ENCODE measurements around the gene PPP1R12C.

Gene PPP1R12C

GRCh38 chr19:55099557-55100506 lies 17.6 kb downstream of the PPP1R12C start:
- ATAC-seq, result 0 out of 3 replicates have a peak, but pooled peaks have one; percentile 19

GRCh38 chr19:55098716-55099556 lies 18.5 kb downstream of the PPP1R12C start:
- ATAC-seq, result no peak
- TF ChIP-seq ZNF8 (CRISPR knock-in tag; IDR thresholded peaks at IDR 0.05) (no peak), TCF4 (CRISPR knock-in tag; IDR thresholded peaks at IDR 0.05; ENCODE audit: borderline replicate concordance) (no peak), SNAI2 (CRISPR knock-in tag; IDR thresholded peaks at IDR 0.05) (no peak), ZC3H10 (CRISPR knock-in tag; IDR thresholded peaks at IDR 0.05) (no peak), GLIS3 (CRISPR knock-in tag; IDR thresholded peaks at IDR 0.05) (no peak), CSRNP3 (CRISPR knock-in tag; IDR thresholded peaks at IDR 0.05) (no peak), ISL1 (CRISPR knock-in tag; IDR thresholded peaks at IDR 0.05) (no peak), TOX (CRISPR knock-in tag; IDR thresholded peaks at IDR 0.05; ENCODE audit: borderline replicate concordance) (no peak), ZNF70 (CRISPR knock-in tag; IDR thresholded peaks at IDR 0.05) (no peak), ESRRG (CRISPR knock-in tag; IDR thresholded peaks at IDR 0.05) (no peak)
- TF ChIP-seq, protein P1, sequence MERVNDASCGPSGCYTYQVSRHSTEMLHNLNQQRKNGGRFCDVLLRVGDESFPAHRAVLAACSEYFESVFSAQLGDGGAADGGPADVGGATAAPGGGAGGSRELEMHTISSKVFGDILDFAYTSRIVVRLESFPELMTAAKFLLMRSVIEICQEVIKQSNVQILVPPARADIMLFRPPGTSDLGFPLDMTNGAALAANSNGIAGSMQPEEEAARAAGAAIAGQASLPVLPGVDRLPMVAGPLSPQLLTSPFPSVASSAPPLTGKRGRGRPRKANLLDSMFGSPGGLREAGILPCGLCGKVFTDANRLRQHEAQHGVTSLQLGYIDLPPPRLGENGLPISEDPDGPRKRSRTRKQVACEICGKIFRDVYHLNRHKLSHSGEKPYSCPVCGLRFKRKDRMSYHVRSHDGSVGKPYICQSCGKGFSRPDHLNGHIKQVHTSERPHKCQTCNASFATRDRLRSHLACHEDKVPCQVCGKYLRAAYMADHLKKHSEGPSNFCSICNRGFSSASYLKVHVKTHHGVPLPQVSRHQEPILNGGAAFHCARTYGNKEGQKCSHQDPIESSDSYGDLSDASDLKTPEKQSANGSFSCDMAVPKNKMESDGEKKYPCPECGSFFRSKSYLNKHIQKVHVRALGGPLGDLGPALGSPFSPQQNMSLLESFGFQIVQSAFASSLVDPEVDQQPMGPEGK (CRISPR knock-in tag; IDR thresholded peaks at IDR 0.05; ENCODE audit: borderline replicate concordance), result no peak

More at GRCh38 chr19:55099557-55100506, 17.6 kb downstream of the PPP1R12C start:
- TF ChIP-seq ESRRG (CRISPR knock-in tag; IDR thresholded peaks at IDR 0.05), result no peak
- no peak for TF ChIP-seq ISL1 (CRISPR knock-in tag; IDR thresholded peaks at IDR 0.05)
- TF ChIP-seq SNAI2 (CRISPR knock-in tag; IDR thresholded peaks at IDR 0.05), result no peak
- TF ChIP-seq, protein P2, sequence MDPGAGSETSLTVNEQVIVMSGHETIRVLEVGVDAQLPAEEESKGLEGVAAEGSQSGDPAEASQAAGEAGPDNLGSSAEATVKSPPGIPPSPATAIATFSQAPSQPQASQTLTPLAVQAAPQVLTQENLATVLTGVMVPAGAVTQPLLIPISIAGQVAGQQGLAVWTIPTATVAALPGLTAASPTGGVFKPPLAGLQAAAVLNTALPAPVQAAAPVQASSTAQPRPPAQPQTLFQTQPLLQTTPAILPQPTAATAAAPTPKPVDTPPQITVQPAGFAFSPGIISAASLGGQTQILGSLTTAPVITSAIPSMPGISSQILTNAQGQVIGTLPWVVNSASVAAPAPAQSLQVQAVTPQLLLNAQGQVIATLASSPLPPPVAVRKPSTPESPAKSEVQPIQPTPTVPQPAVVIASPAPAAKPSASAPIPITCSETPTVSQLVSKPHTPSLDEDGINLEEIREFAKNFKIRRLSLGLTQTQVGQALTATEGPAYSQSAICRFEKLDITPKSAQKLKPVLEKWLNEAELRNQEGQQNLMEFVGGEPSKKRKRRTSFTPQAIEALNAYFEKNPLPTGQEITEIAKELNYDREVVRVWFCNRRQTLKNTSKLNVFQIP (CRISPR knock-in tag; IDR thresholded peaks at IDR 0.05; ENCODE audit: borderline replicate concordance, low read depth), result no peak
- no peak for TF ChIP-seq RARB (CRISPR knock-in tag; IDR thresholded peaks at IDR 0.05)
- TF ChIP-seq CSDC2 (CRISPR knock-in tag; IDR thresholded peaks at IDR 0.05), result no peak
- no peak for TF ChIP-seq ZC3H10 (CRISPR knock-in tag; IDR thresholded peaks at IDR 0.05)
- TF ChIP-seq, protein P3, sequence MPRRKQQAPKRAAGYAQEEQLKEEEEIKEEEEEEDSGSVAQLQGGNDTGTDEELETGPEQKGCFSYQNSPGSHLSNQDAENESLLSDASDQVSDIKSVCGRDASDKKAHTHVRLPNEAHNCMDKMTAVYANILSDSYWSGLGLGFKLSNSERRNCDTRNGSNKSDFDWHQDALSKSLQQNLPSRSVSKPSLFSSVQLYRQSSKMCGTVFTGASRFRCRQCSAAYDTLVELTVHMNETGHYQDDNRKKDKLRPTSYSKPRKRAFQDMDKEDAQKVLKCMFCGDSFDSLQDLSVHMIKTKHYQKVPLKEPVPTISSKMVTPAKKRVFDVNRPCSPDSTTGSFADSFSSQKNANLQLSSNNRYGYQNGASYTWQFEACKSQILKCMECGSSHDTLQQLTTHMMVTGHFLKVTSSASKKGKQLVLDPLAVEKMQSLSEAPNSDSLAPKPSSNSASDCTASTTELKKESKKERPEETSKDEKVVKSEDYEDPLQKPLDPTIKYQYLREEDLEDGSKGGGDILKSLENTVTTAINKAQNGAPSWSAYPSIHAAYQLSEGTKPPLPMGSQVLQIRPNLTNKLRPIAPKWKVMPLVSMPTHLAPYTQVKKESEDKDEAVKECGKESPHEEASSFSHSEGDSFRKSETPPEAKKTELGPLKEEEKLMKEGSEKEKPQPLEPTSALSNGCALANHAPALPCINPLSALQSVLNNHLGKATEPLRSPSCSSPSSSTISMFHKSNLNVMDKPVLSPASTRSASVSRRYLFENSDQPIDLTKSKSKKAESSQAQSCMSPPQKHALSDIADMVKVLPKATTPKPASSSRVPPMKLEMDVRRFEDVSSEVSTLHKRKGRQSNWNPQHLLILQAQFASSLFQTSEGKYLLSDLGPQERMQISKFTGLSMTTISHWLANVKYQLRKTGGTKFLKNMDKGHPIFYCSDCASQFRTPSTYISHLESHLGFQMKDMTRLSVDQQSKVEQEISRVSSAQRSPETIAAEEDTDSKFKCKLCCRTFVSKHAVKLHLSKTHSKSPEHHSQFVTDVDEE (CRISPR knock-in tag; IDR thresholded peaks at IDR 0.05), result no peak
- no peak for TF ChIP-seq GLIS3 (CRISPR knock-in tag; IDR thresholded peaks at IDR 0.05)
- TF ChIP-seq, protein P4, sequence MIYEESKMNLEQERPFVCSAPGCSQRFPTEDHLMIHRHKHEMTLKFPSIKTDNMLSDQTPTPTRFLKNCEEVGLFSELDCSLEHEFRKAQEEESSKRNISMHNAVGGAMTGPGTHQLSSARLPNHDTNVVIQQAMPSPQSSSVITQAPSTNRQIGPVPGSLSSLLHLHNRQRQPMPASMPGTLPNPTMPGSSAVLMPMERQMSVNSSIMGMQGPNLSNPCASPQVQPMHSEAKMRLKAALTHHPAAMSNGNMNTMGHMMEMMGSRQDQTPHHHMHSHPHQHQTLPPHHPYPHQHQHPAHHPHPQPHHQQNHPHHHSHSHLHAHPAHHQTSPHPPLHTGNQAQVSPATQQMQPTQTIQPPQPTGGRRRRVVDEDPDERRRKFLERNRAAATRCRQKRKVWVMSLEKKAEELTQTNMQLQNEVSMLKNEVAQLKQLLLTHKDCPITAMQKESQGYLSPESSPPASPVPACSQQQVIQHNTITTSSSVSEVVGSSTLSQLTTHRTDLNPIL (CRISPR knock-in tag; IDR thresholded peaks at IDR 0.05; ENCODE audit: low read depth), result no peak
- TF ChIP-seq ZNF565 (CRISPR knock-in tag; conservative IDR thresholded peaks at IDR 0.05; ENCODE audit: low read depth), result no peak
- TF ChIP-seq ZNF8 (CRISPR knock-in tag; IDR thresholded peaks at IDR 0.05), result no peak
- TF ChIP-seq ARNTL (CRISPR knock-in tag; IDR thresholded peaks at IDR 0.05; ENCODE audit: borderline replicate concordance, low read depth), result no peak
- no peak for TF ChIP-seq ZNF70 (CRISPR knock-in tag; IDR thresholded peaks at IDR 0.05)
- no peak for TF ChIP-seq OSR1 (CRISPR knock-in tag; IDR thresholded peaks at IDR 0.05)
- TF ChIP-seq, protein P1 (CRISPR knock-in tag; IDR thresholded peaks at IDR 0.05; ENCODE audit: borderline replicate concordance), result no peak
- TF ChIP-seq CSRNP3 (CRISPR knock-in tag; IDR thresholded peaks at IDR 0.05), result no peak
- TF ChIP-seq ZFP3 (CRISPR knock-in tag; IDR thresholded peaks at IDR 0.05), result no peak
- no peak for TF ChIP-seq ZFP30 (CRISPR knock-in tag; IDR thresholded peaks at IDR 0.05)
